Measurements from ENCODE around the gene THSD4.

- TF ChIP-seq CTCF (IDR thresholded peaks at IDR 0.05; ENCODE audit: low read length) (no peak), EZH2 (IDR thresholded peaks at IDR 0.05; ENCODE audit: borderline replicate concordance, low read length) (no peak)
Observed at GRCh38 chr15:71496336-71496955, 381.2 kb downstream of the THSD4 start.
